GM21825 (cell line): ENCODE measurements around the gene HHAT.
"Not testable (repeated sequence)": the region's sequence is repeated elsewhere in the genome, so short reads cannot be mapped to it uniquely, and the experiment has no call there.

Source experiments
- ATAC-seq: cut with Tn5 transposase; IDR thresholded peaks from one replicate; pipeline ENCODE4 v1.9.1; 2021; ENCODE audit warnings: mild to moderate bottlenecking, moderate library complexity; ENCODE audit not compliant: unreplicated experiment

HHAT gene

GRCh38 chr1:210354305-210354704, 25.6 kb downstream of the HHAT start:
- not testable (repeated sequence) for ATAC-seq

GRCh38 chr1:210358626-210359025, 29.9 kb downstream of the HHAT start:
- no peak for ATAC-seq

GRCh38 chr1:210359255-210359654, 30.6 kb downstream of the HHAT start:
- no peak for ATAC-seq

- peak; percentile 58 for ATAC-seq
These were observed 32.3 kb downstream of the HHAT start for GRCh38 chr1:210360852-210361477.

- ATAC-seq = no peak
These were observed 33.0 kb downstream of the HHAT start for GRCh38 chr1:210361665-210362064.

GRCh38 chr1:210362526-210362925, 33.8 kb downstream of the HHAT start:
- no peak for ATAC-seq

GRCh38 chr1:210363119-210363518, 34.4 kb downstream of the HHAT start:
- no peak for ATAC-seq

GRCh38 chr1:210364479-210364878, 35.8 kb downstream of the HHAT start:
- no peak for ATAC-seq

GRCh38 chr1:210366767-210367166, 38.1 kb downstream of the HHAT start:
- ATAC-seq = no peak

GRCh38 chr1:210367566-210367965, 38.9 kb downstream of the HHAT start:
- no peak for ATAC-seq

GRCh38 chr1:210369425-210369824, 40.7 kb downstream of the HHAT start:
- no peak for ATAC-seq

- no peak for ATAC-seq
These were observed 43.2 kb downstream of the HHAT start for GRCh38 chr1:210371916-210372315.

- no peak for ATAC-seq
These were observed 43.8 kb downstream of the HHAT start for GRCh38 chr1:210372491-210372890.

GRCh38 chr1:210372931-210373627, 44.4 kb downstream of the HHAT start:
- no peak for ATAC-seq

GRCh38 chr1:210373628-210373877, 44.9 kb downstream of the HHAT start:
- no peak for ATAC-seq

- peak; percentile 75 for ATAC-seq
These were observed 45.3 kb downstream of the HHAT start for GRCh38 chr1:210373878-210374599.

GRCh38 chr1:210374600-210374953, 45.9 kb downstream of the HHAT start:
- peak; percentile 5 for ATAC-seq

GRCh38 chr1:210376836-210377372, 48.2 kb downstream of the HHAT start:
- no peak for ATAC-seq

- ATAC-seq = no peak
These were observed 49.1 kb downstream of the HHAT start for GRCh38 chr1:210377731-210378333.

- no peak for ATAC-seq
These were observed 50.0 kb downstream of the HHAT start for GRCh38 chr1:210378736-210379135.

- ATAC-seq = no peak
These were observed 53.2 kb downstream of the HHAT start for GRCh38 chr1:210381934-210382333.

GRCh38 chr1:210384625-210385024, 55.9 kb downstream of the HHAT start:
- ATAC-seq = no peak
